CD4-positive, alpha-beta T cell (primary cell): ENCODE results near the gene AOAH. TPM values are rescaled to one million over a fixed set of nuclear protein-coding genes. Genes with fewer than 3 reads are reported as not detected.
A peak's percentile ranks its signal among the peaks of the same experiment; 100 is the strongest.

Experiments used
- ATAC-seq: fragments of 200-7000 bp; cut with Tn5 transposase; one replicate; pipeline ENCODE4 v1.10.0; 2022; ENCODE audit warnings: mild to moderate bottlenecking; ENCODE audit not compliant: poor library complexity
- CTCF ChIA-PET: fragments of 350-600 bp; sonication (Branson Sonifier 250); formaldehyde crosslinking; loops from one replicate; lab custom pipeline; 2021; ENCODE audit warnings: antibody characterized with exemption, inconsistent platforms; lab: Charles Lee
- POLR2A ChIA-PET: fragments of 350-600 bp; sonication (Branson Sonifier 250); formaldehyde crosslinking; loops from one replicate; lab custom pipeline; 2021; ENCODE audit warnings: antibody characterized with exemption, inconsistent platforms; lab: Charles Lee
- DNase-seq, 14 experiments: peaks; one replicate each; pipeline ENCODE4 v3.0.0-alpha.2; 2013 to 2020; ENCODE audit warnings: mixed read lengths in 2 of 14
- H3K27ac ChIP-seq, 2 donors: one replicate each; pipeline versions ENCODE4 v1.5.1 to v1.7.0; 2013; ENCODE audit warnings: low read length in 2 of 2, low read depth in 1 of 2, mild to moderate bottlenecking in 1 of 2
- H3K27me3 ChIP-seq, 2 experiments: 1 replicate in 1 of 2; 2 replicates in 1 of 2; pipeline versions ENCODE4 v1.6.1 to v1.7.0; 2013; ENCODE audit warnings: low read length in 2 of 2, control low read depth in 1 of 2, mild to moderate bottlenecking in 1 of 2, moderate library complexity in 1 of 2; ENCODE audit not compliant: insufficient read depth in 2 of 2, control insufficient read depth in 1 of 2
- H3K36me3 ChIP-seq: one replicate; pipeline ENCODE4 v1.6.1; 2013; ENCODE audit warnings: low read length, control low read depth; ENCODE audit not compliant: insufficient read depth
- H3K4me1 ChIP-seq: one replicate; pipeline ENCODE4 v1.6.1; 2013; ENCODE audit warnings: low read length, control low read depth; ENCODE audit not compliant: insufficient read depth
- H3K4me3 ChIP-seq: one replicate; pipeline ENCODE4 v1.5.1; 2013; ENCODE audit warnings: mild to moderate bottlenecking, low read length, moderate library complexity
- H3K9me3 ChIP-seq, 2 experiments: 1 replicate in 1 of 2; 2 replicates in 1 of 2; pipeline versions ENCODE4 v1.6.1 to v1.7.0; 2013; ENCODE audit warnings: low read length in 2 of 2, mild to moderate bottlenecking in 2 of 2, control low read depth in 1 of 2, moderate library complexity in 1 of 2; ENCODE audit not compliant: control insufficient read depth in 1 of 2, insufficient read depth in 1 of 2
- H3K27ac Mint-ChIP-seq: one replicate; pipeline ENCODE4 v1.8.0; 2020; ENCODE audit warnings: mixed read lengths
- H3K27me3 Mint-ChIP-seq: one replicate; pipeline ENCODE4 v1.8.0; 2021; ENCODE audit warnings: mixed read lengths
- H3K36me3 Mint-ChIP-seq: one replicate; pipeline ENCODE4 v1.8.0; 2021; ENCODE audit warnings: low read depth, mixed read lengths
- H3K4me1 Mint-ChIP-seq: one replicate; pipeline ENCODE4 v1.8.0; 2021; ENCODE audit warnings: low read depth, mixed read lengths
- H3K4me3 Mint-ChIP-seq: one replicate; pipeline ENCODE4 v1.8.0; 2020; ENCODE audit warnings: mild to moderate bottlenecking, mixed read lengths
- H3K9me3 Mint-ChIP-seq: one replicate; pipeline ENCODE4 v1.8.0; 2020; ENCODE audit warnings: mixed read lengths
- CTCF ChIP-seq: fragments of 200-600 bp; IDR thresholded peaks from one replicate; pipeline ENCODE4 v1.8.0; 2022; ENCODE audit warnings: antibody characterized with exemption, mild to moderate bottlenecking
- intact Hi-C, 2 experiments: fragments of 100-400 bp; cut with DNase I in 1 of 2; cut with micrococcal nuclease in 1 of 2; formaldehyde crosslinking; loops; one replicate each; pipeline versions ENCODE4 v1.15.1 to v1.9.0; 2023 to 2025; cut with DNase I, micrococcal nuclease
- total RNA-seq, 174 experiments: library from RNA in 2 of 174; stranded (reverse) in 2 of 174; gene quantifications; one replicate each; pipeline ENCODE4 v1.2.3 and lab custom pipeline; 2021 to 2026

Gene AOAH
- total RNA-seq, 2 experiments from 2014 or later, result 27.5 to 30.3 TPM

GRCh38 chr7:36600869-36601530 lies 123.3 kb downstream of the AOAH start:
- H3K27me3 ChIP-seq, result no peaks in the 10 kb centered on the region
- DNase-seq (peak in 2 of 14 experiments; percentile 25 to 28), ATAC-seq (peak; percentile 32)
- no peak overlapping the region for H3K4me3 ChIP-seq
- no peak for TF ChIP-seq CTCF
- Mint-ChIP-seq H3K4me3 (no peak overlapping the region), H3K27ac (no peak overlapping the region), H3K27me3 (no peaks in the 10 kb centered on the region), H3K9me3 (no peaks in the 10 kb centered on the region), H3K36me3 (peaks cover 36% of the 10 kb centered on the region), H3K4me1 (peaks cover 37% of the 10 kb centered on the region)
- H3K4me1 ChIP-seq, result no peaks in the 10 kb centered on the region
- intact Hi-C loops, result no loop called here
- no peak overlapping the region for H3K27ac ChIP-seq
- H3K9me3 ChIP-seq, result no peaks in the 10 kb centered on the region
- no peaks in the 10 kb centered on the region for H3K36me3 ChIP-seq
- CTCF ChIA-PET, result no interaction called here
- POLR2A ChIA-PET, result no interaction called here

GRCh38 chr7:36600314-36600682 lies 124.0 kb downstream of the AOAH start:
- H3K9me3 ChIP-seq, result no peaks in the 10 kb centered on the region
- no peaks in the 10 kb centered on the region for H3K4me1 ChIP-seq
- DNase-seq (no peak), ATAC-seq (no peak)
- H3K27ac ChIP-seq, result no peak overlapping the region
- no peak for TF ChIP-seq CTCF
- no peak overlapping the region for H3K4me3 Mint-ChIP-seq
- no peaks in the 10 kb centered on the region for H3K27me3 Mint-ChIP-seq
- H3K27me3 ChIP-seq, result no peaks in the 10 kb centered on the region
- ChIA-PET POLR2A (no interaction called here), CTCF (no interaction called here)
- H3K4me3 ChIP-seq, result no peak overlapping the region
- H3K36me3 ChIP-seq, result no peaks in the 10 kb centered on the region
- no peaks in the 10 kb centered on the region for H3K9me3 Mint-ChIP-seq
- peaks cover 30% of the 10 kb centered on the region for H3K4me1 Mint-ChIP-seq
- peaks cover 36% of the 10 kb centered on the region for H3K36me3 Mint-ChIP-seq
- no peak overlapping the region for H3K27ac Mint-ChIP-seq
- intact Hi-C loops, result no loop called here

GRCh38 chr7:36599645-36600313 lies 124.5 kb downstream of the AOAH start:
- no peaks in the 10 kb centered on the region for H3K27me3 Mint-ChIP-seq
- CTCF ChIA-PET, result no interaction called here
- Histone ChIP-seq H3K36me3 (no peaks in the 10 kb centered on the region), H3K4me3 (no peak overlapping the region), H3K27ac (no peak overlapping the region), H3K4me1 (no peaks in the 10 kb centered on the region), H3K9me3 (no peaks in the 10 kb centered on the region), H3K27me3 (no peaks in the 10 kb centered on the region)
- no peak overlapping the region for H3K4me3 Mint-ChIP-seq
- no peak overlapping the region for H3K27ac Mint-ChIP-seq
- peaks cover 25% of the 10 kb centered on the region for H3K4me1 Mint-ChIP-seq
- no peak for DNase-seq
- POLR2A ChIA-PET, result no interaction called here
- H3K36me3 Mint-ChIP-seq, result peaks cover 40% of the 10 kb centered on the region
- no peak for TF ChIP-seq CTCF
- no peak for ATAC-seq
- H3K9me3 Mint-ChIP-seq, result no peaks in the 10 kb centered on the region
- intact Hi-C loops, result no loop called here
